Suprapubic skin (tissue), 3 donors: ENCODE results near the gene CEL.

Source experiments
- CTCF ChIP-seq, 2 donors: fragments of 200-600 bp in 1 of 2; fragments of 450-650 bp in 1 of 2; sonication (generic) in 1 of 2; IDR thresholded peaks; one replicate each; pipeline ENCODE4 v1.5.1; 2016 to 2019; ENCODE audit warnings: antibody characterized with exemption in 2 of 2, mild to moderate bottlenecking in 1 of 2, moderate library complexity in 1 of 2
- POLR2A ChIP-seq, 2 donors: fragments of 450-650 bp; IDR thresholded peaks; one replicate each; pipeline ENCODE4 v1.6.1; 2017; ENCODE audit warnings: antibody characterized with exemption in 2 of 2, mild to moderate bottlenecking in 2 of 2, moderate library complexity in 2 of 2

- TF ChIP-seq CTCF (IDR thresholded peaks at IDR 0.05) (no peak), POLR2A (IDR thresholded peaks at IDR 0.05) (no peak)
These were observed 31.8 kb upstream of the CEL start for GRCh38 chr9:133029994-133030316.
